CD4-positive, alpha-beta T cell treated with Interleukin-4 for 1 hour (primary cell): Measurements from ENCODE around the gene CD22.

Experiments
- DNase-seq, 2 donors: peaks; one replicate each; pipeline ENCODE4 v3.0.0-alpha.2; 2020 to 2022

Gene CD22

DNA sequence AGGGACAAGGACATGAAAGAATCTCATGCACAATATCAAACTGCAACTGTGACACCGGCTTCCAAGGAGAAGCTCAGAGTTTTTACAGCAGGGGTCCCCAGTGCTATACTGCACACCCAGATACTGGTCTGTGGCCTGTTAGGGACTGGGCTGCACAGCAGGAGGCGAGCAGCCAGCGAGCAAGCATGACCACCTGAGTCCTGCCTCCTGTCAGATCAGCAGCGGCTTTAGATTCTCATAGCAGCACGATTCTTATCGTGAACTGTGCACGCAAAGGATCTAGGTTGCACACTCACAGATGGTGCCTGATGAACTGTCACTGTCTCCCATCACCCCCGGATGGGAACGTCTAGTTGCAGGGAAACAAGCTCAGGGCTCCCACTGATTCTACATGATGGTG lies 13.1 kb upstream of the CD22 start:
- DNase-seq: no peak

DNA sequence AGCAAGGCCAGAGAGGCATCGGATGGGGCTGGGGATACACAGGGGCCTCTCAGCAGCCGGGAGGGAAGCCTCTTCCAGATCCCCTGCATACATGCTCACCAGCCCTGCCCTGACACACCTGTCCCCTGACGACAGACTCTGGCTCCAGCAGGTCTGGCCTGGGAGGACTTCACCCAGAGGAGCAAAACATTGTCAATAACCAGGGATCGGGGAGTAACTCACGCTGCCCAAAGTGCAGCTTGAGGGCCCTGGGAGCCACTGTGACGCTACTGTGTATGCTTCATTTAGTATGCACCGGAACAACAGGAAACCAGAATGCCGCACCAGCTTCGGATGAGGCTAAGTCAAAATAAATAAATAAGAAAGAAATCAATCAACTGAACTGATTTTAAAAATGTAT lies 12.4 kb upstream of the CD22 start:
- no peak for DNase-seq

DNA sequence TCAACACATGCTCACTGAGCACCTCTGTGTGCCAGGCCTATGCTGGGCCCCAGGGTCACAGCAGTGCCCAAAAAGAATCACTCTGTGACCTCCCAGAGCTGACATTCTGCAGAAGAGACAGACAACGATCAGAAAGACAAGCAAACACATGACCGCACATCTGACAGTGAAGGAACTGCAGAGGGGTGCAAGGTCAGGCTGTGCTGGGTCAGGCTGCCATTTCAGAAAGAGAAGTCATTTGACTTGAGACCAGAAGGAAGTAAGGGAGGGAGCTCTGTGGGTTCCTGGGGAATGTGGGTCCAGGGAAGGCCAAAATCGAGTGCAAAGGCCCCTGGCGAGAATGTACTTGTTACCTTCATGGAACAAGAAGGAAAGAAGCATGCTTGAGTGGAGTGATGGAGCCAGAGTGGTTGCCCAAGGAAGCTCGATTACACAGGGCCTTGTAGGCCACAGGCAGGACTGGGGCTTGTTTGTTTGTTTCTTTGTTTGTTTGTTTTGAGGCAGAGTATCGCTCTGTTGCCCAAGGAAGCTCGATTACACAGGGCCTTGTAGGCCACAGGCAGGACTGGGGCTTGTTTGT lies 11.4 kb upstream of the CD22 start:
- DNase-seq: no peak

- peak in 1 of 2 donors; percentile 83 for DNase-seq
These were observed 10.1 kb upstream of the CD22 start for GRCh38 chr19:35318679-35319448.

DNA sequence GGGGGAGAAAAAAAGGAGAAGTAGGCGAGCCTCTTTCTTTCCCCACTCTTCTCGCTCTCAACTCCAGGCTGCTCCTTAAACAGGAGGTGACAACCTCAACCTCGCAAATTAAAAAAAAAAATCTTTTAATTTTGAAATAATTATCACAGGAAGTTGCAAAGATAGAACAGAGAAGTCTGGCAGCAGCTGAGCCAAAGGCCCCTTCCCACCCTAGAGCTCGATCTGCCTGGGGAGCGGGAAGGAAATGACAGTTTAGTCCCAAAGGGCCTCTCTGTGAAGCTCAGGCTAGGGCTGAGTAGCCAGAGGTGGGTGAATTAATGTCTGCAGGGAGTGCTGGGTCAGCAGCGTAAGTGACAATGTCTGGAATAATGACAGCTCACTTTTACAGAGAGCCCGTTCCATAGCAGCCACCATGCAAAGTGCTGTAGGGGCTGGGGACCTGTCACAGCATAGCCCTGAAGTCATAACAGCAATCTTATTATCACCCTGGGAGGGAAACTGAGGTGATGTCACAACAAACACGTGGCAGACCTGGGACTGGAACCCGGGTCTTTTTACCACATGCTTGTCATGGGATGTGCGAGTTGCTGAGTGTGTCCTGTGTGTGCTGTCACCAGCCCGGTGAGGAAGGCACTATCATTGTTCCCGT lies 8.8 kb upstream of the CD22 start:
- peak in 1 of 2 donors; percentile 47 for DNase-seq

GRCh38 chr19:35321291-35321690 lies 7.7 kb upstream of the CD22 start:
- DNase-seq: no peak

DNA sequence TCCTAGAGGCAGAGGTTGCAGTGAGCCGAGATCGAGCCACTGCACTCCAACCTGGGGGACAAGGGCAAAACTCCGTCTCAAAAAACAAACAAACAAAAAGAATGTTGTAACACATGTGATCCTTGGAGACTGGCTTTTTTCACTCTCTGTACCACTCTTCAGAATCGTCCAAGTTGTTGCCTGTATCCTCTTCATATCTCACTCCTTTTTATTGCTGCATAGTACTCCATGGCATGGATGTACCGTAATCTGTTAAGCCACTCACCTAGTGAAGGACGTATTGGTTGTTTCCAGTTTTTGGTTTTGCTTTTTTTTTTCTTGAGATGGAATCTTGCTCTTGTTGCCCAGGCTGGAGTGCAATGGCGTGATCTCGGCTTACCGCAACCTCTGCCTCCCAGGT lies 7.0 kb upstream of the CD22 start:
- DNase-seq: no peak

DNA sequence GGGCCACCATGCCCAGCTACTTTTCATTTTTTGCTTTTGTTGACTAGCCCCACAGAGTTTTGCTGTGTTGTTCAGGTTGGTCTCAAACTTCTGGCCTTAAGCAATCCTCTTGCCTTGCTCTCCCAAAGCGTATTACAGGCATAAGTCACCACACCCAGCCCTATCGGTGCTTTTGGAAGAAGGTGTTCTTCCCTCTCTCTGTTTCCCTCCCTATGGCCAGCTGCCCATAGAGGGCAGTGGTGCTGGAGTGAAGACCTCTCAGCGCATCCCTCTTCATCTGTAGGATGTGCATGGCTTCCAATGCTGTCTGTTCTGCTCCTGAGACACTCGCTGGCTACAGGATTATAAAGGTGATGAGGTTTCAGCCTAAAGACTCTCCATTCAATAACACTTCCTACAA lies 1.3 kb upstream of the CD22 start:
- DNase-seq: no peak

GRCh38 chr19:35329323-35329722 lies 336 bp downstream of the CD22 start:
- no peak for DNase-seq

- DNase-seq: peak in 1 of 2 donors; percentile 83
These were observed 1.5 kb downstream of the CD22 start for GRCh38 chr19:35330475-35330874.

- DNase-seq: no peak
These were observed 2.7 kb downstream of the CD22 start for GRCh38 chr19:35331551-35332214.

DNA sequence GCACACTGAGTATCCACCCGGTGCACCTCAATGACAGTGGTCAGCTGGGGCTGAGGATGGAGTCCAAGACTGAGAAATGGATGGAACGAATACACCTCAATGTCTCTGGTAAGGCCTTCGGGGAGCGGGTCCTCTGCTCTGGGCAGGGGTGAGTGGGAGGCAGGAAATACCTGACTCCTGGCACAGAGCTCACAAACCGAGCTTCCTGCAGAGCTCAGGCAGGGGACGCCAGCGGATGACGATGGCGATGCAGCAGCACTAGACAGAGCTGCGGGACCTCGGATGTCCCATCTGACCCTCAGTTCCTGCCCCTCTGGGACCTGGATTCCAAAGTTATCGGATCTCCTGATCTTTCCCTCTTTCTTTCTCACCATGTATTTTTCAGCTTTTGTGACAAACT lies 3.8 kb downstream of the CD22 start:
- no peak for DNase-seq

- no peak for DNase-seq
These were observed 5.3 kb downstream of the CD22 start for GRCh38 chr19:35334144-35334753.

GRCh38 chr19:35336166-35336955 lies 7.4 kb downstream of the CD22 start:
- no peak for DNase-seq

- DNase-seq: no peak
These were observed 8.4 kb downstream of the CD22 start for GRCh38 chr19:35337097-35337983.

- no peak for DNase-seq
These were observed 9.0 kb downstream of the CD22 start for GRCh38 chr19:35337984-35338296.

GRCh38 chr19:35340431-35340830 lies 11.4 kb downstream of the CD22 start:
- no peak for DNase-seq

GRCh38 chr19:35341006-35341405 lies 12.0 kb downstream of the CD22 start:
- no peak for DNase-seq

- DNase-seq: no peak
These were observed 12.7 kb downstream of the CD22 start for GRCh38 chr19:35341565-35342225.

DNA sequence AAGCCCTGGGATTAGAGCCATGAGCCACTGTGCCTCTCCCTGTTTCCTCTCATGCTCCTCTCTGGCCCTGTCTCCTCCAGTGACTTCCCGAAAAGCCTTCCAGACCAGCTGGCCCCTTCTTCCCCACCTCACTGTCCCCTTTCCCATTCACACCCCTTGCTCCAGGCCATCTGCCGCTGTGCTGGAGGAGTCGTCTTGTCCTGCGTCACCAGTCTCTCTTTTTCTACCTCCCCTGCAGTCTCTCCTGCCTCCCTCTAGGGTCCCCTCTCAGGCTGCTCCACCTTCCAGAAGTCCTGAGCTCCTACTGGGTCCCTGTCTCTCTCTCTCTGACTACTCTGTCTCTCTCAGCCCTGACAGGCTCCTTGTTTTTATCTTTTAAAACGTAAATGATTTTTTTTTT lies 13.4 kb downstream of the CD22 start:
- no peak for DNase-seq

DNA sequence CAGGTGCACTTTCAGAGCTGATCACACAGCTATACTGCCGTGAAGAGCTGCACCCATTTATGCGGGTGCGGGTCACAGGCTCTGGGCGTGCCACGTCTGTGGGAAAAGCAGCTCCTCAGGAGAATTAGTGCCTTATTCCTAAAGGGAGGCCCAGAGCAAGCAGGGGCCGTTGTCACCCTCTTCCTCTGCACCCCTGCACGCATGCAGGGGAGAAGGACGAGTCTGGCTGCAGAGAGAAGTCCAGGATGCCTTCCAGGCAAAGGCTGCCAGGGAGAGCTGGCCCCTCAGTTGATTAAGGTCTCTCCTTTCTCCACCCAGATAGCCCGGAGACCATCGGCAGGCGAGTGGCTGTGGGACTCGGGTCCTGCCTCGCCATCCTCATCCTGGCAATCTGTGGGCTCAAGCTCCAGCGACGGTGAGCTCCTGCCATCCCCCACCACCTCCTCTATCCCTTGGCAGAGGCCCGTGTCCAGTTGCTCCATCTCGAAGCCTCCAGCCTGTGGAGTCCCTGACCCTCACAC lies 15.6 kb downstream of the CD22 start:
- DNase-seq: no peak
